HG03442 (cell line): ENCODE measurements around the gene ZNF462.

Experiments
- ATAC-seq: cut with Tn5 transposase; IDR thresholded peaks from one replicate; pipeline ENCODE4 v1.9.1; 2021; ENCODE audit warnings: mild to moderate bottlenecking, moderate library complexity; ENCODE audit not compliant: unreplicated experiment

The ZNF462 gene

GRCh38 chr9:106862110-106862820 lies 701 bp upstream of the ZNF462 start:
- ATAC-seq = no peak

- no peak for ATAC-seq
Observed at GRCh38 chr9:106864373-106865143, 1.6 kb downstream of the ZNF462 start.

GRCh38 chr9:106866243-106866642 lies 3.3 kb downstream of the ZNF462 start:
- ATAC-seq = no peak

- no peak for ATAC-seq
Observed at GRCh38 chr9:106867286-106867685, 4.3 kb downstream of the ZNF462 start.

GRCh38 chr9:106868087-106868486 lies 5.1 kb downstream of the ZNF462 start:
- no peak for ATAC-seq

GRCh38 chr9:106868565-106868964 lies 5.6 kb downstream of the ZNF462 start:
- no peak for ATAC-seq

GRCh38 chr9:106869028-106869427 lies 6.1 kb downstream of the ZNF462 start:
- ATAC-seq = no peak

- no peak for ATAC-seq
Observed at GRCh38 chr9:106869458-106869857, 6.5 kb downstream of the ZNF462 start.

GRCh38 chr9:106872641-106873040 lies 9.7 kb downstream of the ZNF462 start:
- no peak for ATAC-seq

- no peak for ATAC-seq
Observed at GRCh38 chr9:106874031-106874430, 11.1 kb downstream of the ZNF462 start.

- ATAC-seq = no peak
Observed at GRCh38 chr9:106874652-106875051, 11.7 kb downstream of the ZNF462 start.

GRCh38 chr9:106875529-106875928 lies 12.6 kb downstream of the ZNF462 start:
- no peak for ATAC-seq

- no peak for ATAC-seq
Observed at GRCh38 chr9:106877345-106877744, 14.4 kb downstream of the ZNF462 start.

GRCh38 chr9:106878081-106878837 lies 15.3 kb downstream of the ZNF462 start:
- ATAC-seq = no peak

- ATAC-seq = no peak
Observed at GRCh38 chr9:106878934-106879333, 16.0 kb downstream of the ZNF462 start.

GRCh38 chr9:106879439-106879882 lies 16.5 kb downstream of the ZNF462 start:
- ATAC-seq = no peak

GRCh38 chr9:106880081-106880480 lies 17.1 kb downstream of the ZNF462 start:
- no peak for ATAC-seq

- no peak for ATAC-seq
Observed at GRCh38 chr9:106880863-106881262, 17.9 kb downstream of the ZNF462 start.

GRCh38 chr9:106883030-106883429 lies 20.1 kb downstream of the ZNF462 start:
- no peak for ATAC-seq

GRCh38 chr9:106883626-106884190 lies 20.7 kb downstream of the ZNF462 start:
- no peak for ATAC-seq

- ATAC-seq = no peak
Observed at GRCh38 chr9:106885451-106885850, 22.5 kb downstream of the ZNF462 start.
